HG03571 (cell line): ENCODE measurements around the gene RRAD.
A peak's percentile ranks its signal among the peaks of the same experiment; 100 is the strongest.
"Not testable (repeated sequence)": the region's sequence is repeated elsewhere in the genome, so short reads cannot be mapped to it uniquely, and the experiment has no call there.

Experiments used
- ATAC-seq: cut with Tn5 transposase; IDR thresholded peaks from one replicate; pipeline ENCODE4 v1.9.1; 2021; ENCODE audit not compliant: unreplicated experiment

The RRAD gene

DNA sequence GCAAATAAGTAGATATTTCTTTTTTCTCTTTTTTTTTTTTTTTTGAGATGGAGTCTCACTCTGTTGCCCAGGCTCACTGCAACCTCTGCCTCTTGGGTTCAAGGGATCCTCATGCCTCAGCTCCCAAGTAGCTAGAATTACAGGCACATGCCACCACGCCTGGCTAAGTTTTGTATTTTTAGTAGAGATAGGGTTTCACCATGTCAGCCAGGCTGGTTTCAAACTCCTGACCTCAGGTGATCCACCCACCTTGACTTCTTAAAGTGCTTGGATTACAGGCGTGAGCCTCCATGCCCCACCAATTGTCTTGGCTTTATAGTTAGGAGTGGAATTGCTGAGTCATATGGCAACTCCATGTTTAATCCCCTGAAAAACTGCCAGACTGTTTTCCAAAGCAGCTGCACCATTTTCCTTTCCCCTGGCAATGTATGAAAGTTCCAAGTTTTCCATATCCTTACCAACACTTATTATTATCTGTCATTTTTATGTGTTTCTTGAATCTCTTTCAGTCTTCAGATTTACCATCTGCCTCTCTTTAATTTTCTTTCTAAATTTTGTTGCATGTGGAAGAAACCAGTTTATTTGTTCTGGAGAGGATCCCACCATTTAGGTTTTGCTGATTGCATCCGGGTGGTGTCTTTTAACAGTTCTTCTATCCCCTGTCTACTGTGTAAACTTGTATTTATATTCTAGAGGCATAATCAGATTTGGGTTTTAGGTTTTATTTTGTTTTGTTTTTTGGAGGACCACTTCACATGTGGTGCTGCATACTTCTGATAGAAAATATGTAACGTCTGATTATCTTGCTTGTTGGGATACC, 25.8 kb upstream of the RRAD start:
- ATAC-seq = no peak

DNA sequence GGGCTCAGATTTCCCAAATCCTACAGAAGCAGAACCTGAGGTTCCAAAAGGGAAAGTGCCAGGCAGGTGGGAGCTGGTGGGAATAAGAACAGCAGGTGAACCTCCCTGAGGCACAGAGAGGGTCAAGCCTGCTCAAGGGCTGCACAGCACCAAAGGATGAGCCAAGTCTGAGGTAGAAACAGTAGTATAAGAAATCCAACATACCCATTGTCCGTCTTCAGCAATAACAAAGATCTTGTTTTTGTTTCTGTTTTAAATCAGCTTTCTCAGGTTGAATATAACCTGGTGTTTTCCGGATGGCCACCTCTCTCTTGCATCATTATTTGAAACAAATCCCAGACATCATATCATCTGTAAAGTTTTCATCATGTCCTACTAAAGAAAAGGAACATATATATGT, 25.1 kb upstream of the RRAD start:
- no peak for ATAC-seq

DNA sequence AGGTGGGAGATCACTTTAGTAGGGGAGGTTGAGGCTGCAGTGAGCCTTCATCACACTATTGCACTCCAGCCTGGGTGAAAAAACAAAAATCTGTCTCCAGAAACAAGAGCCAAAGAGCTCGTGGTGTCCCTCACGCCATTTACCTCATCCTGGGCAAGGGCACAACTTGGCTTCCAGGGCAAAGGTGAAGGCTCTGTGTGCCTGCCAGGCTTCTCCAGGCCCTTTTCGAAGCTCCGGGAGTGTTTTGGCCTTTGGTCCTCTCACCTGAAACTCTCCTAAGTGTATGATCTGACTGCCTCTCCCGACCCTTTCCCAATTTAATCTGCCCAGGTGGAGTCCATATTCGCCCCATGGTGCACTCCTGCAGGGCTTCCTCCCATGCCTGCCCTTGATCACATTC, 24.1 kb upstream of the RRAD start:
- ATAC-seq = no peak

DNA sequence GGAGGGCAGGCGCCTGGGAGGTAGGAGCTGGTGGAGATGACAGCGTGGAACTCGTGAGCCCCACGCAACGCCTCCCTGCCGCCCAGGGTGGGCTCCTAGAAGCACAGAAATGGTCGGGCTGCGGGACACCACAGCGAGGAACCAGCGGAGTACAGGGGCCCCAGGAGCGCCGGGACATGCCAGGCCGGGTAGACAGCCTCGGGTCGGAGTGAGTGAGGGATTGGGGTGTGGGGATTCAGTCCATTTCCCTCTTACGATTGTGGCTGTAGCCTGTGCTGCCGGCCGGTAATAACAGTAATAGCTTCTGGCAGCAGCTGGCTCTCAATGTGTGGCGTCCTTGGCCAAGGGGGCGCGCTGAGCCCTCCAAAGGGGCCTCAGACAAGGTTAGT, 23.5 kb upstream of the RRAD start:
- no peak for ATAC-seq

DNA sequence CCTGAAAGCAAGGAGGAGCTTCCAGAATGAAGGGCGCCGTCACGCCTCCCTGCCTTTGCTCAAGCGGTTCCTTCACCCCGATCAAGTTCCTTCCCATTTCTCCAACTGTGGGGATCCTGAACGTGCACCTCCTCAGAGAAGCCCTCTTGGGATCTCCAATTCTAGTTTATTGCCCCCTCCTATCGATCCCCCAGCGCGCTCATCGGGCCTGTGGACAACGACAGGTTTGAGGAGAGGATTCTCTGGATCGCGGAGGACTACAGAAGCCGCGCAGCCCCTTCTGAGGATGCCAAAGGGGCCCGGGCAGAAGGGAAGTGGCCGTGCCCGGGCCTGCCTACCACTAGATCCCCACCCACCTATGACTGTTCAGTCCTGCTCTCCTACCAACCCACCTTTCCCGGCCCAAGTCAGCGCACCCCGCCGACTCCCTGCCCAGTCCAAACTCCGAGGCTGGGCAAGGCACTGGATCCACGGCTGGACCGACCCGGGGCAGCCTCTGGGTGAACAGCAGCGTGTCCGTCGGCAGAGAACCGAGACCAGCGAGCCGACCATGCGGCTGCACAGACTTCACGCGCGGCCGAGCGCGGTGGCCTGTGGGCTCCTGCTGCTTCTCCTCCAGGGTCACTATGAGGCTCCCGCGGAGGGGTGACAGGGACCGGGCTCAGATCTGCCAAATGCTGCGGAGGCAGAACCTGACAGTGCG, 22.9 kb upstream of the RRAD start:
- no peak for ATAC-seq

DNA sequence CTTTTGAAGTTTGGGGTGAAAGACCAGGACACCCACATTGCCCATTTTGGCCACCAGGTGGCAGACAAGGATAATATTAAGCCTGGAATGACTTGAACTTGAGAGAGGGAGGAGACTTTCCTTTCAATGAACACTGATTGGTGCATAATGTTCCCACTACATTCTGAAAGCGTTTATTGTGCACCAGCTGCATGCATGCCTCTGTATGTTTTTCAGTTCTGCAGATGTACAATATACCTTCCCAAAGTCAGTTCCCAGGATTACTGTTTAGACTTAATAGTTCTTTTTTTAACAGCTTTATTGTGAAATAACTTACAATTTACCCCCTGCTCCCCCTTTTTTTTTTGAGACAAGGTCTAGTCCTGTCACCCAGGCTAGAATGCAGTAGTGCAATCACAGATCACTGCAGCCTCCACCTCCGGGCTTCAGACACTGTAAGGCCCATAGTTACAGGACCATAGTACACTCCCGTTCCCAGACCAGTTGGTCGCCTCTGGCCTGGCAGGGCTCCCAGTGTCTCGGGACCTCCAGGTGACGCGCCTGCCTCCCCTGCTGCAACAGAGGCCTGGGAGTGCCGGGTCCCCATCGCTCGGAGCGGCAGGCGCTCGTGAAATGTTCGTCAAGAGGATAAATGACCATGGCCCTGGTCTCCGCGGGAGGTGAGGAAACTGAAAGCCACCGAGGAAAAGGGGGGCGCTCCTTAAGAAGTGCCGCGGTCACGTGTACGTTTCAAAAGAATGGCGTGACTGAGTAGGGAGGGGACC, 22.1 kb upstream of the RRAD start:
- peak; percentile 61 for ATAC-seq

DNA sequence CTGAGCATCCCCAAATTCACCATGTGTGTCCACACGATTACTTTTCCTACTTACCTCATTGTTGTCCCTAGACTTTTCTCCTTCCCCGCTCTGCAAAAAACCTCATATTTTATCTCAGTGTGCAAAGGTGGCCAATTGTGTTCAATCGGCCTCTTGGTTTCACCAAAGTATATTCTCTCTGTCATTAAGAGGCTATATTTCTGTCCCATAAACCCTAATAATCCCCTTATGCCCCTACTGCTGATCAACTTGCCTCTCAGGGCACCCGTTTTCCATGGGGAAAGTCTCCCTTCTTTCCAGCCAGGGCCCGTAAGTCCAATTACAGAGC, 21.6 kb upstream of the RRAD start:
- no peak for ATAC-seq

DNA sequence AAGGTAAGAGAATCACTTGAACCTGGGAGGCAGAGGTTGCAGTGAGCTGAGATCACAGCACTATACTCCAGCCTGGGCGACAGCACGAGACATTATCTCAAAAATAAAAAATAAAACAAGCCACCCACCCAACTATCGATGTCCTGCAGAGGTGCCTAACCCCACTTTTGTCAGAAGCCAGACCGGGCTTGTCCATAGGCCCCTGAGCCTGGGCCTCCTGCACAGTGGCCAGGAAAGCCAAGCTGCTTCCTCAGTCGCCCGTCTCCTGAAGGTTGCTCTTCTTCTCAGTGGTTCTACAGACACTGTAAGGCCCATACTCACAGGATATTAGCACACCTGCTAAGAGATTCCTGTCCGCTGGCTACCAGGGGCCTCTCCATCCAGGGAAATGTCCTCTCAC, 21.2 kb upstream of the RRAD start:
- no peak for ATAC-seq

DNA sequence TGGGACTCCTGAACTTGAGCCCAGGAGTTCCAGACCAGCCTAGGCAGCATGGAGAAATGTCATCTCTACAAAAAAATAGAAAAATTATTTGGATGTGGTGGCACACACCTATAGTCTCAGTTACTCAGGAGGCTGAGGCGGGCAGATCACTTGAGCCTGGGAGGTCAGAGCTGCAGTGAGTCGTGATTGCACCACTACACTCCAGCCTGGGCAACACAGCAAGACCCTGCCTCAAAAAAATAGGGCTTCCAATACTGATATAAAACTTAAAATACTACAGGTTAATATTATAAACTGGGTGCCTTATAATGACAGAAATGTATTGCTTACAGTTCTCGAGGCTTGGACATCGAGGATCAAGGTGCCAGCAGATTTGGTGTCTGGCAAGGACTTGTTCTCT, 20.6 kb upstream of the RRAD start:
- ATAC-seq = no peak

DNA sequence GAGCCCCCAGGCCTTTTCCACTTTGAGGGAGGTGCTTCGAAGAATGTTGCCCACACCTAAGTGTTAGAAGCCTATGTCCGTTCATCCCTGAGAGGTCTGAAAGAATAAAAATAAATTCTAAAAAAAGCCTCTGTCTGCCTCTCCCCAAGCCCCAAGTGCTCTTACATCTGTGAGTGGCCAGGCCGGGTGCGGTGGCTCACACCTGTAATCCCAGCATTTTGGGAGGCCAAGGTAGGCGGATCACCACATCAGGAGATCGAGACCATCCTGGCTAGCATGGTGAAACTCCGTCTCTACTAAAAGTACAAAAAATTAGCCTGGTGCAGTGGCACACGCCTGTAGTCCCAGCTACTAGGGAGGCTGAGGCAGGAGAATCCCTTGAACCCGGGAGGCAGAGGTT, 19.6 kb upstream of the RRAD start:
- not testable (repeated sequence) for ATAC-seq

DNA sequence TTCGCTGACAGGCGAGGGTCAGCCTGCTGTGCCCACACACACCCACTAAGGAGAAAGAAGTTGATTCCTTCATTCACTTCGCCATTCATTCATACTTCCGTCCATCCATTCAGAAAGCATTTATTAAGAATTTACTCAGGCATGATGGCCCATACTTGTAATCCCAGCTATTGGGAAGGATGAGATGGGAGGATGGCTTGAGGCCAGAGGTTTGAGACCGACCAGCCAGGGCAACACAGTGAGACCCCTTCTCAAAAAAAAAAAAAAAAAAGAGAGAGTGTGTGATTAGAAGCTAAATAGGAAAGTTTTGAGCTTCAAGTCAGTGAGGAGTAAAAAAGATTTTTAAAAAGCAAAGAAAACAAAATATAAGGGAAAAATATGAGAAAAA, 18.7 kb upstream of the RRAD start:
- no peak for ATAC-seq

DNA sequence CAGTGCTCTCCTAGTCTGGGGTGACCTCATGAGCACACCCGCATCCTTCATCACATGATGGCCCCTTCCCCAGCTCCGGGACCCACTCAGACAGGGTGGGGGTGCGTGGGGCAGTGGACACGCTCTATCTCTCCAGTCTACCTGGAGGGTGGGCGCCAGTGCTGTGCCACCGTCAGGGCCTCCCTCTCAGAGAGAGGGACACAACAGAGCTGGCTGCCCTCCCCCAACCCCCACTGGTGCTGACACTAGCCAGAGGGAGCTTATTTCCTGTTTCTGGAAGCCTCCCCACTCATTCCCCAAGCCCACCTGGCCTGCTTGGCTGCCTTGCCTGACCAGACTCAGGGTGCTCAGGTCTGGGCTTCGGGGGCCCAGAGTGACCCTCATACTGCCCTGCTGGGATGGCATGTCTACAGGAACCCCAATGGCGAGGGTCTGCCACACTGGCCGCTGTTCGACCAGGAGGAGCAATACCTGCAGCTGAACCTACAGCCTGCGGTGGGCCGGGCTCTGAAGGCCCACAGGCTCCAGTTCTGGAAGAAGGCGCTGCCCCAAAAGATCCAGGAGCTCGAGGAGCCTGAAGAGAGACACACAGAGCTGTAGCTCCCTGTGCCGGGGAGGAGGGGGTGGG, 18.2 kb upstream of the RRAD start:
- no peak for ATAC-seq

DNA sequence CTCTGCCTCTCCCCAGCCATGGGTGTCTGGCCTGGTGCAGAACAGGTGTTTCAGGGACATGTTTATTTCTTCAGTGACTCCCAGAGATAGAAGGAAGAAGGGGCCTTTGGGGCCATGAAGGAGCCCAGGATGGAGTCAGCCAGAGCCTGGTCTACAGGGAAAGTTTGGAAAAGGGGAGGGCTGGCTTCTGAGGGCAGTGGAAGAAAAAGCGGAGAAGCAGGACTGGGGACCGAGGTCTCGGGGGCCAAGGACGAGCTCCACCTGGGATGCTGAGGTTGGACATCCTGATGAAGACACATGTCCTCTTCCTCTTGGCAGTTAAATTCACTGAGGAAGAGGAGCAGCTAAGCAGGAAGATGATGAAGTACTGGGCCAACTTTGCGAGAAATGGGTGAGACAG, 17.6 kb upstream of the RRAD start:
- no peak for ATAC-seq

DNA sequence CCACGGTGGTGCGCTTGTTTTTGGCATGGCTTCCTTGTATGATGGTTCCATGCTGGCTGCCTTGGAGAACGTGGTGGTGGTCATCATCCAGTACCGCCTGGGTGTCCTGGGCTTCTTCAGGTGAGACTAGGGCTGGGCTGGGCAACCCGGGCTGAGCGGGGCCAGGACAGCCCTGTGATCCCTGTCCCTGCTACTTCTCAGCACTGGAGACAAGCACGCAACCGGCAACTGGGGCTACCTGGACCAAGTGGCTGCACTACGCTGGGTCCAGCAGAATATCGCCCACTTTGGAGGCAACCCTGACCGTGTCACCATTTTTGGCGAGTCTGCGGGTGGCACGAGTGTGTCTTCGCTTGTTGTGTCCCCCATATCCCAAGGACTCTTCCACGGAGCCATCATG, 14.9 kb upstream of the RRAD start:
- no peak for ATAC-seq

DNA sequence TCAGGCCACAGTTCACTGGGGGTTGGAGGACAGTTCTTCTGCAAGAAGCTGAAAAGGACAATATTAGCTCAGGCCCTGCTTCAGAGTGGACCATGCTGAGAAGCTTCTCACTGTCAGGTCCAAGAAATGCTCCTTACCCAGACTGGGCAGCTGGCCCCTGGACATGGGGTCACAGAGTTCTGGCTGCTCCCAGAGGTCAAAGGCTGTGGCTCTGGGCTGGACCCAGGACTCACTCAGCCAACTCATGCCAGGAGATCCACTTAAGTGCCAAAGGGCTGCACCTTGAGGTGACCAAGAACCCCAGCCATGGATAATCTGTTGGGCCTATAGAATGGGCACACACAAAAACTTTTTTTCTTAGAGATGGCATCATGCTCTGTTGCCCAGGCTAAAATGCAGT, 14.0 kb upstream of the RRAD start:
- no peak for ATAC-seq

DNA sequence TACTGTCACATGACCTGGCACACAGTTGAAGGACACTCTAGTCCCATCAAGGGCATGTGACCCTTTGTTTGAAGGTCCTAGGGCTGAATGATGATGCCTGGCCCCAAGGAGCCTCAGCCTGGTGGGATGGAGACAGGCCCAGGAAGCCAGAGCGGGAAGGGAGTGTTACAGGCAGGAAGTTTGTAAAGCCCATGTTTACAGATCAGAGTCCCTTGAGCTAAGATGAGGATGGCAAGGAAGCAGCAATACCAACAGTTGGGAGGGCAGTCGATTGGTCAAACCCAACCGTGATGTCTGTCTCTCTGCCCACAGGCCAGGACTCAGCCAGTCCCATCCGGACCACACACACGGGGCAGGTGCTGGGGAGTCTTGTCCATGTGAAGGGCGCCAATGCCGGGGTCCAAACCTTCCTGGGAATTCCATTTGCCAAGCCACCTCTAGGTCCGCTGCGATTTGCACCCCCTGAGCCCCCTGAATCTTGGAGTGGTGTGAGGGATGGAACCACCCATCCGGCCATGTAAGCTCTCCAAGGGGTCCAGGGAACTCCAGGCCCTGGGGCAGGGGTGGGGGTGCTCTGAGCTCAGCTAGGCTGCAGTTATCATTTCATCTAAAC, 12.5 kb upstream of the RRAD start:
- ATAC-seq = no peak

DNA sequence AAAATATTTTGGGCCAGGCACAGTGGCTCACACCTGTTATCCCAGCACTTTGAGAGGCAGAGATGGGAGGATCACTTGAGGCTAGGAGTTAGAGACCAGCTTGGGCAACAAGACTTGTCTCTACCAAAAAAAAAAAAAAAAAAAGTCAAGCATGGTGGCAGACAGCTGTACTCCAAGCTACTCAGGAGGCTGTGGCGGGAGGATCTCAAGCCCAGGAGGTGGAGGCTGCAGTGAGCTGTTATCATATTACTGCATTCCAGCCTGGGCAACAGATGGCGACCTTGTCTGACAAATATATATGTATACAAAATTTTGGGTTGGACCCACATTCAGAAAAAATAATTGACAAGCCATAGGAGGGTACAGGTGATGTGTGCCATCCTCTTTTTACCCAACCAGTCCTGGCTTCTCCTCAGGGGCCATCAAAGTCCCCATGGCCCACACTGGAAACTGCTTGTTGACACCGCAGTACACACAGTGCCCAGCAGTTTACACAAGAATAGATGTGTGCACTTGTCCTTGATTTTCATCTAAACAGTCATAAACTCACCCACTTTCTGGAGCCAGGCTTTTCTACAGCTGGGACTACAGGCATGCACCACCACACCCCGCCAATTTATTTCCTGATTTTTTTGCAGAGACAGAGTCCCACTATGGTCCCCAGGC, 11.7 kb upstream of the RRAD start:
- ATAC-seq = no peak

DNA sequence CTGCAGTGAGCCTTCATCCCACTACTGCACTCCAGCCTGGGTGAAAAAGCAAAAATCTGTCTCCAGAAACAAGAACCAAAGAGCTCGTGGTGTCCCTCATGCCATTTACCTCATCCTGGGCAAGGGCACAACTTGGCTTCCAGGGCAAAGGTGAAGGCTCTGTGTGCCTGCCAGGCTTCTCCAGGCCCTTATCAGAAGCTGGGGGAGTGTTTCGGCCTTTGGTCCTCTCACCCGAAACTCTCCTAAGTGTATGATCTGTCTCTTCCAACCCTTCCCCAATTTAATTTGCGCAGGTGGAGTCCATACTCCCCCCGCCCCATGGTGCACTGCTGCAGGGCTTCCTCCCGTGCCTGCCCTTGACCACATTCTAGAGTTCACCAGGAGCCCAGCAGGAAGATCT, 11.1 kb upstream of the RRAD start:
- no peak for ATAC-seq

DNA sequence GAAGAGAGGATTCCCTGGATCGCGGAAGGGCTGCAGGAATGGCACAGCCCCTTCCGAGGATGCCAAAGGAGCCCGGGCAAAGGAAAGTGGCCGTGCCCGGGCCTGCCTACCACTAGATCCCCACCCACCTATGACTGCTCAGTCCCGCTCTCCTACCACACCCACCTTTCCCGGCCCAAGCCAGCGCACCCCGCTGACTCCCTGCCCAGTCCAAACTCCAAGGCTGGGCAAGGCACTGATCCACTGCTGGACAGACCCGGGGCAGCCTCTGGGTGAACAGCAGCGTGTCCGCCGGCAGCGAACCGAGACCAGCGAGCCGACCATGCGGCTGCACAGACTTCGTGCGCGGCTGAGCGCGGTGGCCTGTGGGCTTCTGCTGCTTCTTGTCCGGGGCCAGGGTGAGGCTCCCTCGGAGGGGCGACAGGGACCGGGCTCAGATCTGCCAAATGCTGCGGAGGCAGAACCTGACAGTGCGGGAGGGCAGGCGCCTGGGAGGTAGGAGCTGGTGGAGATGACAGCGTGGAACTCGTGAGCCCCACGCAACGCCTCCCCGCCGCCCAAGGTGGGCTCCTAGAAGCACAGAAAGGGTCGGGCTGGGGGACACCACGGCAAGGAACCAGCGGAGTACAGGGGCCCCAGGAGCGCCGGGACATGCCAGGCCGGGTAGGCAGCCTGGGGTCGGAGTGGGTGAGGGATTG, 10.1 kb upstream of the RRAD start, which contains the start of gene CES2:
TSS of gene CES2 (plus strand) at position 203 of the 698 bp plus-strand sequence. CDS start at position 323, 120 bp downstream.
- ATAC-seq = no peak

DNA sequence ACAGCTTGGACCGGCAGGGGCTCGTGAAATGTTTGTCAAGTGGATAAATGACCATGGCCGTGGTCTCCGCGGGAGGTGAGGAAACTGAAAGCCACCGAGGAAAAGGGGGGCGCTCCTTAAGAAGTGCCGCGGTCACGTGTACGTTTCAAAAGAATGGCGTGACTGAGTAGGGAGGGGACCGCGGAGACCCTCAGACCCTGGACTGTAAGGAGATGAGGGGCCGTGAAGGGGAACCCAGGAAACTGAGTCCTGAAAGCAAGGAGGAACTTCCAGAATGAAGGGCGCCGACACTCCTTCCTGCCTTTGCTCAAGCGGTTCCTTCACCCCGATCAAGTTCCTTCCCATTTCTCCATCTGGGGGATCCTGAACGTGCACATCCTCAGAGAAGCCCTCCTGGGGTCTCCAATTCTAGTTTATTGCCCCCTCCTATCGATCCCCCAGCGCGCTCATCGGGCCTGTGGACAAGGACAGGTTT, 9.5 kb upstream of the RRAD start:
- ATAC-seq = not testable (repeated sequence)
